ENCODE results near the gene DIP2B. TPM values are rescaled to one million over a fixed set of nuclear protein-coding genes. Genes with fewer than 3 reads are reported as not detected.
A peak's percentile ranks its signal among the peaks of the same experiment; 100 is the strongest.
"Not testable (repeated sequence)": the region's sequence is repeated elsewhere in the genome, so short reads cannot be mapped to it uniquely, and the experiment has no call there.

DIP2B gene
- total RNA-seq, 1 donor from 2014 or later: 16.5 TPM

DNA sequence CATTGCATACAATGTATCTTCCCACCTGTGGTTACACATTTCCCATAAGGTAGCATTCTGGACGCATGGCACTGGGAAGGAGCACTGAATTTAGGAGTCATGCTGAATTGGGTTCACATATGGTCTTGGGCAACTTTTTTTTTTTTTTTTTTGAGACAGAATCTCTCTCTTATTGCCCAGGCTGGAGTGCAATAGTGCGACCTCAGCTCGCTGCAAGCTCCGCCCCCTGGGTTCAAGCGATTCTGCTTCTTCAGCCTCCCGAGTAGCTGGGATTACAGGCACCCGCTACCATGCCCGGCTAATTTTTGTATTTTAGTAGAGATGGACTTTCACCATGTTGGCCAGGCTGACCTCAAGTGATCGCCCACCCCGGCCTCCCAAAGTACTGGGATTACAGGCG, 13.3 kb downstream of the DIP2B start:
- intact Hi-C loops (cut with DNase I): no loop called here
- no peak for DNase-seq (ENCODE audit: low spot score)

DNA sequence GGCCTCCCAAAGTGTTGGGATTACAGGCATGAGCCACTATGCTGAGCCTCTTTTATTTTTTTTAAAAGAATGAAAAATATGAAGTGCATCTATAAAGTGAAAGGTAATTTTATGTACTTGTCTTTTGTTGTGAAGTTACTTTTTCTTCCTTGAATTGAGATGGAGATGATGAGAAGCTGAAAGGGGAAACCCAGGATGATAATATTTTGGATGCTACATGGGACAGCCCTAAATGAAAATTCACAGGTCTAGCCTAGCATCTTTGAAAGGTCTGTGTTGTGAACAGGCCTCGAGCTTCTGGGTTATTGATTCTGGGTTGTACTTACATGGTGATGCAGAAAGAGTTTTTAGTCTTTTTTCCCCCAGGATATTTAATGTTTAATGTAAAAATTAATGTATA, 14.6 kb downstream of the DIP2B start:
- intact Hi-C loops (cut with DNase I): no loop called here
- DNase-seq (ENCODE audit: low spot score): no peak

DNA sequence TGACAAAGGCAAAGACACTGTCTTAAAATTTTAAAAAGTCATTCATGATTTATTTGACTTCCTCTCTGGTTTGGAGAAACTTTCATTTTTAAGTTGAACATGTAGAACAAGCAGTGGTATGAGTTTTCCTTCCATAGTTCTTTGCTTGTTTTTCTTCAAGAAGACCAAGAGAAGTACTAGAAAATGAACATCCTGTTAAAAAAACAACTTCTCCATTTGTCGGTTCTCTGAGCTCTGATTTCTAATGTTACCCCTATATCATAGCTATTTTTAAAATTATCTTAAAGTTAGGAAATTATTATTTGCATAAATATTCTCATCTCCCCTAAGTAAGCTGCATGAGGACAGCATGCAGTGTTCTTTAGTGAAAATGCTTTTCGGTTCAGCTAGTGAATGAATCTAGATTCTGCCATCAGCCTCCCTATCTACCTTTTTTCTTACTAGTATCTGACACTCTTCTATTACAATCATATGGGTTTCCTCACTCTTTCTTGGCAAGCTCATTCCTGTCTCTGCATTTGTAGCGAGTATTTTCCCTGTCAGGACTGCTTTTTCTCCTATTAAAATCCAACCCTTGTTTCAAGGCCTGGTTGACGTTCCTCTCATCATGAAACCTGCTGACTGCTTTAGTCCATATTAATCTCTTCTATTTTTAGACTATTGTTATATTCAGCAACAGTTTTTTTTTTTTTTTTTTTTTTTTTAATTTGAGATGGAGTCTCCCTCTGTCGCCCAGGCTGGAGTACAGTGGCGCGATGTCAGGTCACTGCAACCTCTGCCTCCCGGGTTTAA, 15.8 kb downstream of the DIP2B start:
- DNase-seq (ENCODE audit: low spot score): no peak
- intact Hi-C loops (cut with DNase I): no loop called here

DNA sequence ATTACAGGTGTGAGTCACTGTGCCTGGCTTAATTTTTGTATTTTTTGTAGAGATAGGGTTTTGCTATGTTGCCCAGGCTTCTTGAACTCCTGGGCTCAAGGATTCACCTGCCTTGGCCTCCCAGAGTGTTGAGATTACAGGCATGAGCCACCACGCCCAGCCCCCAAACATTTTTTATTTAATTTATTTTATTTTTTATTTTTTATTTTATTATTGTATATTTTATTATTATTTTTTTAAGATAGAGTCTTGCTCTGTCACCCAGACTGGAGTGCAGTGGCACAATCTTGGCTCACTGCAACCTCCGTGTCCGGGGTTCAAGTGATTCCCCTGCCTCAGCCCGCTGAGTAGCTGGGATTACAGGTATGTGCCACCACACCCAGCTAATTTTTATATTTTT, 17.0 kb downstream of the DIP2B start:
- DNase-seq (ENCODE audit: low spot score); intact Hi-C loops (cut with DNase I): not testable (repeated sequence)

DNA sequence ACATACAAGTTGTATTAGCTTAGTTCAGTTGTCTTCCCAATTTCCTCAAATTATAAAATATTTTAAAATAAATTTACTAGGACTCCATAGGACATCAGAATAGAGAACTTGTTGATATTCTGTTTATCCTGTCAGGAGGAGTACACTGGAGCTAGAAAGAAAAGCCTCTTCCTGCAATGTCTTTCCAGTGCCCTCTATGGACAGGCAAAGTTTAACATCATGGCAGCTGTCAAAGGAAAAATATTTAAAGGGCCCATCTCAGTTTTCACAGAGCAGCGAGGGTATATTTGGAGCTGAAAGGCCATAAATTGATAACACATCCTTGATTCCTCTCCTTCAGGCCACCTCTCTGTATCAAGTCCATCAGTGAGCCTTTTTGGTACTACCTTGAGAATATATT, 19.0 kb downstream of the DIP2B start:
- intact Hi-C loops (cut with DNase I): no loop called here
- DNase-seq (ENCODE audit: low spot score): no peak

DNA sequence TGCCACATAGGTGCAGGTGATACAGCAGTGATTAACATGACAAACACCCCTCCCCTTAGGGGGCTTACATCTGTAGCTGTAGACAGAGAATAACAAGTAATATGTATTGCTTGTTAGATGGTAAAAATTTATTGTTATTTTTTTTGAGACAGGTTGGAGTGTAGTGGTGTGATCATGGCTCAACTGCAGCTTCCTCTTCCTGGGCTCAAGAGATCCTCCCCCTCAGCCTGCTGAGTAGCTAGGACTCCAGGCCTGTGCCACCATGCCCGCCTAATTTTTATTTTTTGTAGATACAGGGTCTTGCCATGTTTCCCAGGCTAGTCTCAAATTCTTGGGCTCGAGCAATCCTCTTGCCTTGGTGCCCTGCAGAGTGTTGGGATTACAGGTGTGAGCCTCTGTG, 19.8 kb downstream of the DIP2B start:
- intact Hi-C loops (cut with DNase I): no loop called here
- DNase-seq (ENCODE audit: low spot score): no peak

DNA sequence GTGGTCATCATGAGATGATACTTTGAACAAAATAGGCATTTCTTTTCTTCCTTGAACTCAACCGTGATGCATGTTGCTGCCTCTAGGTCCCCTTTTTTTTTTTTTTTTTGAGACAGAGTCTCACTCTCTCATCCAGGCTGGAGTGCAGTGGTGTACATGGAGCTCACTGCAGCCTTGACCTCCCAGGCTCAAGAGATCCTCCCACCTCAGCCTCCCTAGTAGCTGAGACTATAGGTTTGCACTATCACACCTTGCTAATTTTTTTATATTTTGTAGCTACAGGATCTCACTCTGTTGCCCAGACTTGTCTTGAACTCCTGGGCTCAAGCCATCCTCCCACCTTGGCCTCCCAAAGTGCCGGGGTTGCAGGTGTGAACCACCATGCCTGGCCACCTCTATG, 20.6 kb downstream of the DIP2B start:
- DNase-seq (ENCODE audit: low spot score): no peak
- intact Hi-C loops (cut with DNase I): no loop called here

DNA sequence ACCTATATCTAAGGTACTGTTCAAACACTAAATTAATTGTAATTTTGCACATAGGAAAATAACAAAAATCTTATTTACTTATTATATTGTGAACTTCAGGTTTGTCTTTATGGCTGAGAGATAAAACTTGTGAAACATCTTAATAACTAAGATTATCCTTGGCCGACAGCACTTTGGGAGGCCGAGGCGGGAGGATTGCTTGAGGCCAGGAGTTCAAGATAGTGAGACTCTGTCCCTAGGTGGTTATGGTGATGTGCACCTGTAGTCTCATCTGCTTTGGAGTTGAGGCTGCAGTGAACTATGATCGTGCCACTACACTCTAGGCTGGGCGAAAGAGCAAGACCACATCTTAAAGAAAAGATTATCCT, 22.6 kb downstream of the DIP2B start:
- intact Hi-C loops (cut with DNase I): no loop called here
- no peak for DNase-seq (ENCODE audit: low spot score)

DNA sequence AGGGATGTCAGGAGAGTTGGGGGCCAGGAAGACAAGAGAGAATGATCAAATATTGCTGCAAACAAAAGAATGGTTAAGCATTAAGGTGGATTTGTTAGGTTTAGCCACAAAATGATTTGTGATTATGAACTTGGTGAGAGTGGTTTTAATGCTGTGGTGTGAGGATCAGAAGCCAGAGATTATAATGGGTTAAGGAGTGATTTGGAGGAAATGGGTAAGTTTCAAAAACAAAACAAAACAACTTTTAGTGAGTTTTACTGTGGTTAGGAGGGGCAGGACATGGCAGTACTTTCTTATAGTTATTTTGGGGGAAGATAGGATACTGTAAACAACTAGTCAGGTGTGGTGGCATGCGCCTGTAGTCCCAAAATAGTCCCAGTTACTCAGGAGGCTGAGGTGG, 24.0 kb downstream of the DIP2B start:
- intact Hi-C loops (cut with DNase I): no loop called here
- DNase-seq (ENCODE audit: low spot score): no peak

DNA sequence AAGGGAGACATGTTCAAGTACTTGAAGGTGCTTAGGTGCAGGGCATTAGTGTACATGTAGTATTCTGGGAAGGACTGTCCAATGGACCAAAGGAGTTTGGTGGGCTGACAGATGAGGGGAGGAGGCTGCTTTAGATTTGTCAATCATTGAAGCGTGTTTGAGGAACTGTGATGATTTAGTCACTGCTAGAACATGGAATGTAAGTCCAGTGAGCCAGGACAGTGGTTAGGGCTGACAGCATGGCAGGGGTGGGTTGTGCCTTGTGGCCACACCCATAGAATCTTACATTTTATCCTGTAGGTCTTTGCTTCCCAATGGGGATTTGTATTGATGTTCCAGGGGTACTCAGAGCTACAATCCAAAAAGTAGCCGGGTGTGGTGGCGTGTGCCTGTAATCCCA, 24.6 kb downstream of the DIP2B start:
- intact Hi-C loops (cut with DNase I): no loop called here
- no peak for DNase-seq (ENCODE audit: low spot score)

DNA sequence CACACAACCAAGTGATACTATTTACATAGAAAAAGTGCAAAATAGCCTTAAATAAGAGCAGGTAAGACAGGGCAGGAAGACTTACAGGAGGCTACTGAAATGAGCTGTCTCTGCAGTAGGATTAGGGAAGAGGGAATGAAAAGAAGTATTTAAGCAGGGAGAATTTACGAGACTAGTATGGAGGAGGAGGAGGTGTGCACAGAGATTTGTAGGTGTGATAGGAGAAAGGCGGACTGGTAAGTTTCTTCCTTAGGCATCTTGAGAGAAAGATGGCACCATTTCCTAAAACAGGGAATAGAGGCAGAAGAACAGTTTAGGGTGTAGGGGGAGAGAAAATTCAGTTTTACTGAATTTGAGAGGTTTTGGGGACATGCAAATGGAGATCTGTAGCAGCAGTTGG, 25.7 kb downstream of the DIP2B start:
- DNase-seq (ENCODE audit: low spot score): no peak
- intact Hi-C loops (cut with DNase I): no loop called here

DNA sequence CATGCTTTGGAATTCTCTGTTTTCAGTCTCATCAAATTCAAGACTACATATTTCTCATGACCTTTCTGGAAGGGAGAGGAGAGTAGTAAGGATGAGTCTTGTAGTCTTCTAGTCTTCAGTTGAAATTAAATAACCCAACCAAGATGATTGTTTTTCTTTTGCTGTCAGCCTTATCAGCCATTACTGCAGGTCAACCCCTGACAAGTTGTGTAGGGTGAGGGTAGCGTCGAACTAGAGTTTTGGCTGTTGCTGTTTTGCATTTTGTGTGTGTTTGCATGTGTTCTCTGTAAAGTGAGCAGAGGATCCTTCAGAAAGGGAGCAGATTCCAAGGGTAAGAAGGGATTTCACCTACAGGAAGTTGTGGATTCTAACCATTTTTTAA, 28.4 kb downstream of the DIP2B start:
- no peak for DNase-seq (ENCODE audit: low spot score)
- intact Hi-C loops (cut with DNase I): no loop called here

DNA sequence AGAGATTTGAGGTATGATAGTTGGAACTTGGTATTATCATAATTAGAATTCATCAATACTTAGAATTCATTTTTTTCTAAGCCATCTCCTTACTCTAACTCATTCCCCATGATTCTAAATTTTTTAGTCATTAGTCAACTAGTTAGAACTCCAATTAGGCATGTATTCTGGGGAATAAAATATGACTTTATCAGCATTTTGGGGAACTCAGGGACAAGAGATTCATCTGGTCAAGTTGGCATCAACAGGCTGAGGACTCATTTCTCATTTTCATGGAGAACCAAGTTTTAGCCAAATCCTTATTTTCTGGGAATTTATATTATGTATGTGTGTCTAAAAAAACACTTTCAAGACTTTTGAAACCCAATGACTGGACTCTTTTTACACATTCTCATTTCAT, 29.2 kb downstream of the DIP2B start:
- intact Hi-C loops (cut with DNase I): no loop called here
- DNase-seq (ENCODE audit: low spot score): no peak

DNA sequence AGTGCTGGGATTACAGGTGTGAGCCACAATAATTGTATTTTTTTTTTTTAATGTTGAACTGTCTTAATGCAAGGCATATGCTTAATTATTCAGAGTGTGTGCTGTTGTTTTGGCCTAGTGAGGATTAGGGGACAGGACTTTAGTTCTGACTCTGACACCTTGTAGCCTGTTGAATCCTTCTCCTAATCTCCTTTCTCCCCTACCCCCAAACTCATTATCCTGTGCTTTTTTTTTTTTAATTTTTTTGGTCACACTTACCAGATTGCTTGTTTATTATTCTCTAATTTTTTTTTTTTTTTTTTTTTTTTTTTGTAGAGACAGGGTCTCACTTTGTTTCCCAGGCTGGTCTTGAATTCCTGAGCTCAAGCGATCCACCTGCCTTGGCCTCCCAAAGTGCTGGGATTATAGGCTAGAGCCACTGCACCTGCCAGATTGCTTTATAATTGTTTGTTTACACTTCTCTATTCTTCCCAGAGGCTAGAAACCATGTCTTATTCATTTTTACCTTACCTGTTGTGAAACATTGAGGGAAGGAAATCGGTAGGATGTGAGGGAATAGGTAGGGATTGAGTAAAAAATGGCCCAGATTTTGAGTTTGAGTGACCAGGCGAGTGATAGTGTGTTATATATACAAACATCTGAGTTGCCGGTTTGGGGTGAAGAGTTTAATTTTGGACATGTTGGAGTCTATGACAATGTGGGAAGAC, 32.2 kb downstream of the DIP2B start:
- intact Hi-C loops (cut with DNase I): no loop called here
- no peak for DNase-seq (ENCODE audit: low spot score)

DNA sequence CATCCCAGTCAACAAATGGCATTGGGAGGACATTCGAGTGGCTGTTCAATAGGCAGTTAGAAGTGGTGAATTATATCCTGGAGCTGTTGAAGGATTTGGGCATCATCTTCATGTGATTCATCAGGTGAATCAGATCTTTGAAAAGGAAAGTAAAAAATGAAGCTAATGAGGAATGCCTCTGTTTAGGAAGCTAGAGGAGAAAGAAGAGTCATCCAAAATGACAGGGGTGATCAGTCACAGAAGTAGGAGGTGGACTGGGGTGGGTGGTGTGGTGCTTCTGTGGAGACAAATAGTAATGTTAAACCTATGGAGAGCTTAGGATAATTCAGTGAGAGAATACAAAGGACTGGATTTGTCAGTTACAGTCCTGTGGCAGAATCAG, 32.7 kb downstream of the DIP2B start:
- no peak for DNase-seq (ENCODE audit: low spot score)
- intact Hi-C loops (cut with DNase I): no loop called here

DNA sequence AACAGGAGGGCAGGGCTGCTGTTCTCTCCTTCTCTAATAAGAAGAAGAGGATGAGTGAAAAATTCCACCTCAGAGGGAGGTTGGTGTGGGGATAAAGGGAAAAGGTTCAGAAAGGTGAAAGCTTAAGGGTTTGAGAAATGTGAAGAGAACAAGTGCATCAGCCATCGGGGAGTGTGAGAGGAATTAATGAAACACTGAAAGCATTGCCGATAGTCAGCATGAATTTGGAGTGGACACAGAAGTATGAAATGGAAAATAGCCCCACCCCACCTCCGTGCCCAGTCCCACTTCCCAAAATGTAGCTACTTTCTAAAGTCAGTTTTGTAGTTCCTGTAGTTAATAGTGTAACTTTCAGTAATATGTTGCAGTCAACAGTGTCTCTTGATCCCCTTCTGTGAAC, 33.4 kb downstream of the DIP2B start:
- no peak for DNase-seq (ENCODE audit: low spot score)
- intact Hi-C loops (cut with DNase I): no loop called here

DNA sequence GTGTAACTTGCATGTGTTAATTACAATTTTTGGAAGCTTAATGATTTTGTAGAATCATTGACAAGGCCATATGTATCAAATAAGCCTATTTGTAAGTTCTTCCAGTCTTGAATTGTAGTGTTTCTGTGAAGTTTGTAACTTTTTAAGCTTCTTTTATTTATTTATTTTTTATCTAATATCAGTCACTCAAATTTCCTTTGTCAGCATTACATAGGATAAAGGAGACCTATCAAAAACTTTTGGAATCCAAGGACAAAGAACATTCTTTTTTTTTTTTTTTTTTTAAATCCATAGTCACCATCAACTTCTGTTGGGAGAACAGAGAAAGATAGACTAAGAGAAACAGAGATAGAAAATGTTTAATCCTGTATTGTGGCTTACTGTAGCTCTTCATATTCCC, 36.4 kb downstream of the DIP2B start:
- intact Hi-C loops (cut with DNase I): no loop called here
- DNase-seq (ENCODE audit: low spot score): no peak

DNA sequence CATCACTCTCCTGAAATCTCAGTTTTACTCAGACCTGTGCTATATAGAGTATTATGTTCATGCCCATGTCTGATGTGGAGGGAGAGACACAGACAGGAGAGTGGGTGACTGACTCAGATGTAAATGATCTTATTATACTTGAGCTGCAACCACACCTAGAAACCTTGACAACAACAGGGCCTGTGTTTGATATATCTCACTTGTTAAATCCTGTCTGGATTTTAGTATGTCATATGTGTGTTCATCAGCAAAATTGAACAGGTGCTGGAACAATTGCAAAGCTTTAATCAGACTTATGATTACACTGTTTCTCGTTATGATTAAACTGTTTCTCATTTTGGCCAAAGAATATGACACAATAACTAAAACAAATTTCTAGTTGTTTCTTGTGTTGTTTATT, 37.7 kb downstream of the DIP2B start:
- intact Hi-C loops (cut with DNase I): no loop called here
- no peak for DNase-seq (ENCODE audit: low spot score)

DNA sequence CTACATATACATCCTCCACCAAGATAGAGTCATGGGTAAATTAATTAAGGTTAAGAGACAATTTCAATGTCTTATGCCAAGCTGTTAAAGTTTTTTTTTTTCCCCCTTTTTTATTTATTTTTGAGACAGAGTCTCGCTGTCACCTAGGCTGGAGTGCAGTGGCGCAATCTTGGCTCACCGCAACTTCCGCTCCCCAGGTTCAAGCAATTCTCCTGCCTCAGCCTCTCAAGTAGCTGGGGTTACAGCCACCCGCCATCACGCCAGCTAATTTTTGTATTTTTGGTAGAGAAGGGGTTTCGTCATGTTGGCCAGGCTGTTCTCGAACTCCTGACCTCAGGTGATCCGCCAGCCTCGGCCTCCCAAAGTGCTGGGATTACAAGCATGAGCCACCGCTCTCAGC, 38.4 kb downstream of the DIP2B start:
- intact Hi-C loops (cut with DNase I): not testable (repeated sequence)

DNA sequence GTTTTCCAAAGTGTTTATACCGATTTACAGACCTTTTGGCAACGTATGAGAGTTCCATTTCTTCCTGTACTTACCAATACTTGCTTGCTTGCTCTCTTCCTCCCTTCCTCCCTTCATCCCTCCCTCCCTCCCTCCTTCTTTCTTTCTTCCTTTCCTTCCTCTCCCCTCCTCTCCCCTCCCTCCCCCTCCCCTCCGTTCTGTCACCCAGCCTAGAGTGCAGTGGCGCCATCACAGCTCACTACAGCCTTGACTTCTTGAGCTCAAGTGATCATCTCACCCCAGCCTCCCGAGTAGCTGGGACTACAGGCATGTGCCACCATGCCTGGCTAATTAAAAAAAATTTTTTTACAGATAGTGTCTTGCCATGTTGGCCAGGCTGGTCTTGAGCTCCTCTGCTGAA, 40.4 kb downstream of the DIP2B start:
- DNase-seq (ENCODE audit: low spot score): no peak
- intact Hi-C loops (cut with DNase I): no loop called here

More for the DNA sequence above, 38.4 kb downstream of the DIP2B start:
- peak; percentile 81 for DNase-seq (ENCODE audit: low spot score)

DNA sequence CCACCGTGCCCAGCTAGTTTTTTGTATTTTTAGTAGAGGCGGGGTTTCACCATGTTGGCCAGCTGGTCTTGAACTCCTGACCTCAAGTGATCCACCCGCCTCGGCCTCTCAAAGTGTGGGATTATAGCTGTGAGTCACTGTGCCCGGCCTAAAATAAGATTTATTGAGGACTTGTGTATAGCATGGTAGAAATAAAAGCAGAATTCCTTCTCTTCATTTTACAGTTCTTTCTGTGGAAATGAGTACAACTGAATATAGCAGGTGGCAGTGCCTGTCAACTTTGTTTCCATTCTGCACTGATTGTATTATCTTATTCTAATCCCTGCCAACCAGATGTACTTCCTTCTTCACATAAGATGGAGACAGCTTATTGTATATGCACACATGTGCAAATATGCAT, 41.0 kb downstream of the DIP2B start:
- DNase-seq (ENCODE audit: low spot score): no peak
- intact Hi-C loops (cut with DNase I): no loop called here
